Lung (tissue), 12 donors: ENCODE data around the gene ZMAT5. TPM values are rescaled to one million over a fixed set of nuclear protein-coding genes. Genes with fewer than 3 reads are reported as not detected.

Source experiments
- ATAC-seq: fragments of 200-7000 bp; cut with Tn5 transposase; one replicate; pipeline ENCODE4 v1.9.1; 2020; ENCODE audit warnings: moderate number of reproducible peaks; ENCODE audit not compliant: insufficient read depth, low FRiP score
- DNase-seq, 3 donors: peaks; one replicate each; pipeline ENCODE4 v3.0.0-alpha.2; 2013 to 2017
- H3K27ac ChIP-seq, 2 donors: one replicate each; pipeline ENCODE4 v1.5.1; 2013; ENCODE audit warnings: mild to moderate bottlenecking in 2 of 2, moderate library complexity in 2 of 2, control low read depth in 1 of 2, inconsistent platforms in 1 of 2, low read depth in 1 of 2, low read length in 1 of 2
- H3K27me3 ChIP-seq, 3 donors: one replicate each; pipeline ENCODE4 v1.5.1; 2013; ENCODE audit warnings: low read length in 2 of 3; ENCODE audit not compliant: control insufficient read depth in 3 of 3, insufficient read depth in 3 of 3
- H3K36me3 ChIP-seq, 4 donors: one replicate each; pipeline ENCODE4 v1.5.1; 2013; ENCODE audit warnings: low read length in 4 of 4, mild to moderate bottlenecking in 1 of 4, moderate library complexity in 1 of 4; ENCODE audit not compliant: control insufficient read depth in 4 of 4, insufficient read depth in 4 of 4
- H3K4me1 ChIP-seq, 5 donors: one replicate each; pipeline ENCODE4 v1.5.1; 2013; ENCODE audit warnings: low read length in 5 of 5, mild to moderate bottlenecking in 2 of 5, moderate library complexity in 1 of 5; ENCODE audit not compliant: control insufficient read depth in 5 of 5, insufficient read depth in 5 of 5
- H3K4me3 ChIP-seq: one replicate; pipeline ENCODE4 v1.5.1; 2013; ENCODE audit warnings: mild to moderate bottlenecking, control low read depth, moderate library complexity
- H3K9ac ChIP-seq, 2 donors: one replicate each; pipeline ENCODE4 v1.5.1; 2013; ENCODE audit warnings: low read length in 2 of 2, control low read depth in 1 of 2; ENCODE audit not compliant: insufficient read depth in 1 of 2
- H3K9me3 ChIP-seq, 4 donors: one replicate each; pipeline ENCODE4 v1.5.1; 2013; ENCODE audit warnings: low read length in 3 of 4, mild to moderate bottlenecking in 1 of 4, moderate library complexity in 1 of 4; ENCODE audit not compliant: control insufficient read depth in 4 of 4, insufficient read depth in 3 of 4
- CTCF ChIP-seq: IDR thresholded peaks from 2 replicates; pipeline ENCODE4 v1.5.1; 2012; ENCODE audit warnings: mild to moderate bottlenecking; ENCODE audit errors: control extremely low read depth, extremely low read depth
- WGBS, 2 donors: extraction: QIAGEN DNeasy Blood & Tissue Kit; methylation state at CpG; one replicate each; pipeline ENCODE4 v1.1.7; 2013; 5-methylcytosine and 5-hydroxymethylcytosine counted together
- polyA plus RNA-seq, 2 donors: library from polyadenylated mRNA; stranded (reverse); fragments of 200-250 nt; gene quantifications; one replicate each; pipeline ENCODE4 v1.2.1, GENCODE V29; 2013
- total RNA-seq, 2 donors: library from RNA; depleted of rRNA in 1 of 2; stranded (reverse); fragments of >200 nt in 1 of 2; gene quantifications; one replicate each; pipeline ENCODE4 v1.2.1, GENCODE V29; 2014 to 2021
- donor health status: control.
- donor health status: control.
- donor health status: Bipolar disorder and iron deficiency.
- donor health status: healthy.
- donor health status: DM: yes; HTN: yes; CAD: no.

The ZMAT5 gene
- total and polyA plus RNA-seq, 4 donors: 11.2 to 32.5 (median 25.4) TPM

DNA sequence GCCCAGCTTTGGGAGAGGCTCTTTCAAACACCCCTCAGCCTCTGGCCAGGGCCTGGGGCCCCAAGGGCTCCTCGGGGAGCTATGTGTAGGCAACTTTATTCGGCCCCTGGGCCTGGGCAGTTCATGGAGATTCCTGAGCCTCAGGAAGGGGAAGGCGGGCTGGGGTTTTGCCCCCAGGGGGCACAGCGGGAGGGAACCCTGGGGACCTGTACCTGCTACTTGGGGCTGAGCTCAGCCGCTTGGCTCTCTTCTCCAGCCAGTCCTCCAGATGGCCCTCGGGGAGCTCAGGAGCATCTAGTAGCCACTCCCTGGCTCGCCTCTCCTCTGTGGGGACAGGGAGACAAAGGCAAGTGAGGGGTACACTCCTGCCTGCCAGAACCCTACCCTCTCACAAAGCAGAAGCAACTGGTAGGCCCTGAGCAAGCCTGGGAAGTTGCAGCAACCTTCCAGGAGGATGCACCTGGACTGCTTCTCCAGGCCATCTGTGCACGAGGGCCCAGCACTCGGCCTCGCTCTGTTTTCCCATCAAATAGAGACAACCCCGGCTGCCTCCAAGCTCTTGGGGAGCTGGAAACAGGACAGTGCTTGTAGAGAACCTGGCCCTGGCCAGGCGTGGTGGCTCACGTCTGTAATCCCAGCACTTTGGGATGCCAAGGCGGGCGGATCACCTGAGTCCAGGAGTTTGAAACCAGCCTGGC, 28.5 kb downstream of the ZMAT5 start:
- Histone ChIP-seq H3K4me3 (no peak overlapping the region), H3K4me1 (peaks cover 0 to 12% (median 0%) of the 10 kb centered on the region in 5 donors), H3K27ac (no peak overlapping the region), H3K9me3 (no peaks in the 10 kb centered on the region), H3K27me3 (no peaks in the 10 kb centered on the region), H3K36me3 (peaks cover 0 to 42% (median 2%) of the 10 kb centered on the region in 4 donors), H3K9ac (no peak overlapping the region)
- TF ChIP-seq CTCF: no peak
- ATAC-seq (no peak), DNase-seq (no peak)
- 88 to 89% methylated on average over 15 of the region's 15 CpGs for WGBS, 2 donors

DNA sequence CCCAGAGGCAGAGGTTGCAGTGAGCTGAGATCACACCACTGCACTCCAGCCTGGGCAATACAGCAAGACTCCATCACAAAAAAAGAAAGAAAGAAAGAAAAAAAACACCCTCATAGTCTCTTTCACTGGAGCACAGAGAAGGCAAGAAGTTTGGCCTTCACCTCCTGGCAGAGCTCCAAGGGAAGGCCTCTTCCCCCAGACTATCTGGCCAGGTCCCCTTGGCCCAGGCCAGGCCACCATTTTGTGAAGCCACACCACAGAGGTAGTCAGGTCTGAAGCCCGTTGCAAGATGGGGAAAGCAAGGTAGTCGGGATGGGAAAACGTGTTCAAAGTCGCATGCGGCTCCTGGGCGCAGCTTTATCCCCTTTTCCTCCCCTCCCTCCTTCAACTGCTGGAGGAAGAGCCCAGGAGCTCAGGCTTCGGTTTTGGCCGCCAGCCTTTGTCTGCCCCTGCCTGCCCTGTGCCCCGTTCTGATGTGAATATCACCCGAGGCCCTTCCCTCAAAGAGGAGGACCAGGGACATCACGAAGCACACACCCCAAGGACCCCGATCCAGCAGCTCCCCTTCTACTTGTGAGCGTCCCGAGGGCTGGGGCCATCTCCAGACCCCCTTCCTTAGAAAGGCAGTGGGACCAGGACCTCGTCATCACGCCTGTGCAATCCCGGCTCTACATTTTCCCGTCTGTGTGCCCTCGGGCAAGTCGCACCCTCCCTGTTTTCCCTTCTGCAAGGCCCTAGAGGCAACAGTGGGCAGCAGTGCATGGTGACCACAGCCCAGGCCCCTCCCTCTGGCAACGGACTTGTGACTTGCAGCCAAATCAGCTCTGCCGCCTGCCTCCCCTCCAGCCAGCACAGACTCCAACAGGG, 29.3 kb downstream of the ZMAT5 start:
- no peak overlapping the region for H3K4me3 ChIP-seq
- no peaks in the 10 kb centered on the region for H3K27me3 ChIP-seq
- H3K27ac ChIP-seq: no peak overlapping the region
- WGBS, 2 donors: 90 to 91% methylated on average over 22 of the region's 22 CpGs
- H3K36me3 ChIP-seq: peaks cover 0 to 44% (median 1%) of the 10 kb centered on the region in 4 donors
- peaks cover 0 to 12% (median 0%) of the 10 kb centered on the region in 5 donors for H3K4me1 ChIP-seq
- H3K9ac ChIP-seq: no peak overlapping the region
- DNase-seq (peak; percentile 62 to 78 (median 68)), ATAC-seq (no peak)
- H3K9me3 ChIP-seq: no peaks in the 10 kb centered on the region
- no peak for TF ChIP-seq CTCF

DNA sequence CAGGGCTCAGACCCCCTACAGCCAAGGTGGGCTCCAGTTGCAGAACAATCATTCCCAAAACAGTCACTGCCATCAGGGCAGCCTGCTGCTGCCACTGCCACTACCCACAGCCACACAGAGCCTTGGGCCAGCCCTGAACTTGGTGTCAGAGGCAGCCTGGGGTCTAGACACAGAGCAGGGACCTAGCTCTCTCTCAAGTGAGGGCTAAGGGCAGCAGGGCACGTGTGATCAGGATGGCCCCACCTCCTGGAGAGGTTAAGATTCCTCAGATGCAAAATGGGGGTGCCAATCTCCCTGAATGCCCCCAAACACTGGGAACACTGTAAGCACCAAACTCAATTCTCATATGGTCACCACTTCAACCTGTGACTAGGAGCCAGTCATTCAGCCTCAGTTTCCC, 31.4 kb downstream of the ZMAT5 start:
- H3K27me3 ChIP-seq: no peaks in the 10 kb centered on the region
- no peak for TF ChIP-seq CTCF
- peaks cover 0 to 45% (median 3%) of the 10 kb centered on the region in 4 donors for H3K36me3 ChIP-seq
- ATAC-seq (no peak), DNase-seq (no peak)
- WGBS, 2 donors: 75 to 88% methylated on average over 1 of the region's 1 CpG
- H3K4me3 ChIP-seq: no peak overlapping the region
- no peaks in the 10 kb centered on the region for H3K9me3 ChIP-seq
- H3K27ac ChIP-seq: no peak overlapping the region
- no peak overlapping the region for H3K9ac ChIP-seq
- H3K4me1 ChIP-seq: peaks cover 0 to 12% (median 0%) of the 10 kb centered on the region in 5 donors
